GM12878 (cell line): Measurements from ENCODE around the gene CCL23. TPM values are rescaled to one million over a fixed set of nuclear protein-coding genes. Genes with fewer than 3 reads are reported as not detected.

Experiments used
- ATAC-seq: fragments of 200-7000 bp; cut with Tn5 transposase; 3 replicates; pipeline ENCODE4 v1.9.1; 2020; ENCODE audit warnings: mild to moderate bottlenecking, moderate library complexity
- BruUV-seq: library from RNA; stranded (reverse); fragments of 400-500 nt; replicated peaks from 2 replicates; lab custom pipeline; 2021; lab: Mats Ljungman, UMichigan
- CTCF ChIA-PET: fragments of 300-600 bp; sonication (Branson Sonifier 250); formaldehyde crosslinking; extraction: SDS; loops from one replicate; lab custom pipeline; 2021; ENCODE audit warnings: inconsistent platforms; lab: Yijun Ruan, JAX
- POLR2A ChIA-PET: fragments of 350-600 bp; formaldehyde crosslinking; extraction: SDS; loops from one replicate; lab custom pipeline; 2021; ENCODE audit warnings: inconsistent platforms; lab: Charles Lee
- RAD21 ChIA-PET: fragments of 300-600 bp; sonication (Branson Sonifier 250); formaldehyde crosslinking; loops from one replicate; lab custom pipeline; 2023; ENCODE audit warnings: antibody characterized with exemption; ENCODE audit not compliant: unreplicated experiment; lab: Charles Lee
- SMC1A ChIA-PET: fragments of 300-600 bp; sonication (Branson Sonifier 250); formaldehyde crosslinking; loops from one replicate; lab custom pipeline; 2023; ENCODE audit not compliant: unreplicated experiment, uncharacterized antibody; lab: Charles Lee
- DNase-seq: peaks from one replicate; pipeline ENCODE4 v3.0.0-alpha.2; 2011; ENCODE audit warnings: low read depth, low spot score
- FAIRE-seq: peaks from 3 replicates; lab custom pipeline; 2011; peaks lifted over from hg19 to GRCh38; lab: Jason Lieb, UNC
- H2AFZ ChIP-seq: 2 replicates; pipeline ENCODE4 v1.6.0; 2011; ENCODE audit warnings: low read depth, low read length, control low read depth; ENCODE audit not compliant: control insufficient read depth
- H3K27ac ChIP-seq: 2 replicates; pipeline ENCODE4 v1.5.1; 2011; ENCODE audit warnings: control low read depth; ENCODE audit not compliant: control insufficient read depth, insufficient read depth
- H3K27me3 ChIP-seq, 2 experiments: replicated peaks in 1 of 2; 2 replicates each; pipeline versions ENCODE4 v1.6.0 to v1.6.1; 2011; ENCODE audit warnings: low read length in 1 of 2; ENCODE audit not compliant: control insufficient read depth in 2 of 2, insufficient read depth in 2 of 2
- H3K36me3 ChIP-seq, 2 experiments: 2 replicates each; pipeline ENCODE4 v1.5.1; 2011; ENCODE audit warnings: low read length in 1 of 2; ENCODE audit not compliant: control insufficient read depth in 2 of 2, insufficient read depth in 2 of 2
- H3K4me1 ChIP-seq: 2 replicates; pipeline ENCODE4 v1.6.1; 2011; ENCODE audit warnings: mild to moderate bottlenecking, low read length, moderate library complexity, mixed read lengths; ENCODE audit not compliant: control insufficient read depth, insufficient read depth
- H3K4me2 ChIP-seq: 2 replicates; pipeline ENCODE4 v1.6.0; 2011; ENCODE audit warnings: control low read depth; ENCODE audit not compliant: control insufficient read depth, insufficient read depth
- H3K4me3 ChIP-seq: fragments of 200-600 bp; sonication (generic); 2 replicates; pipeline ENCODE4 v1.5.1; 2016
- H3K79me2 ChIP-seq: 2 replicates; pipeline ENCODE4 v1.6.0; 2011; ENCODE audit warnings: low read length; ENCODE audit not compliant: control insufficient read depth, insufficient read depth
- H3K9ac ChIP-seq: 2 replicates; pipeline ENCODE4 v1.8.0; 2011; ENCODE audit warnings: low read length, control low read depth, mixed read lengths; ENCODE audit not compliant: control insufficient read depth, insufficient read depth
- H3K9me3 ChIP-seq: replicated peaks from 3 replicates; pipeline ENCODE4 v1.5.1; 2011; ENCODE audit warnings: mild to moderate bottlenecking, low read length; ENCODE audit not compliant: control insufficient read depth, insufficient read depth
- H4K20me1 ChIP-seq: 2 replicates; pipeline ENCODE4 v1.6.0; 2011; ENCODE audit not compliant: control insufficient read depth, insufficient read depth
- CBFB ChIP-seq: IDR thresholded peaks from 2 replicates; pipeline ENCODE4 v1.6.1; 2016; ENCODE audit warnings: antibody characterized with exemption, low read depth
- CREB1 ChIP-seq: IDR thresholded peaks from 2 replicates; pipeline ENCODE4 v1.6.1; 2012; ENCODE audit warnings: low read depth, mild to moderate bottlenecking, inconsistent platforms
- CTCF ChIP-seq, 3 experiments: IDR thresholded peaks in 2 of 3; conservative IDR thresholded peaks in 1 of 3; 2 replicates each; pipeline ENCODE4 v1.5.1; 2011; ENCODE audit warnings: low read depth in 3 of 3, low read length in 3 of 3, mild to moderate bottlenecking in 3 of 3, control low read depth in 2 of 3, moderate library complexity in 2 of 3, inconsistent platforms in 1 of 3, mixed read lengths in 1 of 3; ENCODE audit not compliant: control insufficient read depth in 2 of 3, insufficient read depth in 1 of 3; ENCODE audit errors: extremely low read depth in 1 of 3
- CUX1 ChIP-seq: IDR thresholded peaks from 2 replicates; pipeline ENCODE4 v1.6.1; 2012; ENCODE audit warnings: improper control_type of control experiment, low read depth, low read length; ENCODE audit not compliant: insufficient replicate concordance
- FOS ChIP-seq: IDR thresholded peaks from 3 replicates; pipeline ENCODE4 v1.6.1; 2011; ENCODE audit warnings: borderline replicate concordance; ENCODE audit not compliant: insufficient read length; ENCODE audit errors: extremely low read depth
- NR2C1 ChIP-seq: fragments of 450-650 bp; IDR thresholded peaks from 2 replicates; pipeline ENCODE4 v1.6.1; 2017; ENCODE audit warnings: antibody characterized with exemption, mild to moderate bottlenecking, moderate library complexity
- RAD21 ChIP-seq: IDR thresholded peaks from 2 replicates; pipeline ENCODE4 v1.6.1; 2011; ENCODE audit warnings: mild to moderate bottlenecking, low read depth, low read length, moderate library complexity; ENCODE audit not compliant: insufficient read depth
- SMARCA5 ChIP-seq: fragments of 450-650 bp; IDR thresholded peaks from 2 replicates; pipeline ENCODE4 v1.6.1; 2017; ENCODE audit warnings: mild to moderate bottlenecking
- SMC3 ChIP-seq: IDR thresholded peaks from 2 replicates; pipeline ENCODE4 v1.6.1; 2011; ENCODE audit warnings: low read length, improper control_type of control experiment, borderline replicate concordance
- WGBS: methylation state at CpG from one replicate; pipeline ENCODE4 v1.1.6; 2016; ENCODE audit warnings: low lambda C conversion rate; ENCODE audit not compliant: insufficient replicate concordance, insufficient coverage; ENCODE audit errors: missing lambda C conversion rate; 5-methylcytosine and 5-hydroxymethylcytosine counted together
- in situ Hi-C: fragments of 300-500 bp; cut with MboI; formaldehyde crosslinking; loops from 9 replicates; pipeline ENCODE4 v1.14.3; 2018; ENCODE audit warnings: mixed read lengths
- intact Hi-C: fragments of 100-400 bp; cut with micrococcal nuclease; formaldehyde crosslinking; loops from one replicate; pipeline ENCODE4 v1.14.2; 2022; ENCODE audit not compliant: unreplicated experiment
- polyA plus RNA-seq, 11 experiments: library from polyadenylated mRNA; depleted of rRNA in 4 of 11; unstranded in 6 of 11; stranded (reverse) in 5 of 11; fragments of >200 nt; fragmentation: Nextera tagmentation in 4 of 11; fragmentation: Illumina TruSeq in 1 of 11; extraction: Ambion mirVana in 4 of 11; extraction: Trizol in 1 of 11; gene quantifications; 1 replicate in 1 of 11; 2 replicates in 10 of 11; pipeline versions ENCODE4 v1.2.1 to v1.2.3, GENCODE V29; 2011 to 2016; ENCODE audit warnings: inconsistent platforms in 2 of 11, missing spikeins in 2 of 11, low read depth in 1 of 11
- total RNA-seq, 4 experiments: library from RNA; depleted of rRNA in 3 of 4; stranded (reverse); fragments of >200 nt in 3 of 4; fragmentation: Illumina TruSeq in 1 of 4; extraction: Trizol in 1 of 4; gene quantifications; 2 replicates each; pipeline versions ENCODE4 v1.2.1 to v1.2.3, GENCODE V29; 2013 to 2021

Gene CCL23
- total and polyA plus RNA-seq, 10 of the 15 experiments (the other 5 are each of a cell fraction or from before 2014, with no cell fraction given), result 0.15 to 0.62 (median 0.41) TPM; not detected in 6

GRCh38 chr17:35981908-35982330 is 35.9 kb downstream of the CCL23 start:
- no peak overlapping the region for H3K9ac ChIP-seq
- intact Hi-C loops (no loop called here), in situ Hi-C loops (no loop called here)
- ChIA-PET SMC1A (interaction anchor here (0.7 to 17.2 kb wide), 13 partner anchors 9 to 744 kb away, joined by 3 to 485 read pairs (median 5); partner anchors contain the start of gene CCL15), CTCF (interaction anchor here (0.5 to 19.0 kb wide), 17 partner anchors 9 to 732 kb away, joined by 3 to 622 read pairs (median 5); partner anchors contain the start of gene CCL23), POLR2A (interaction anchor here (0.7 to 1.0 kb wide), 2 partner anchors 9 to 107 kb away, joined by 3 to 4 read pairs; no protein-coding TSS in a partner anchor), RAD21 (interaction anchor here (0.6 to 17.2 kb wide), 14 partner anchors 9 to 166 kb away, joined by 3 to 342 read pairs (median 4); partner anchors contain the start of gene CCL18)
- H3K27me3 ChIP-seq, result no peaks in the 10 kb centered on the region
- WGBS, result 13% methylated on average over 4 of the region's 4 CpGs
- H3K27ac ChIP-seq, result no peak overlapping the region
- BruUV-seq, result no TSS peak
- H3K4me1 ChIP-seq, result peaks cover 6% of the 10 kb centered on the region; the same call in 1 of the 2 replicates
- DNase-seq, result no peak
- no peak overlapping the region for H3K4me3 ChIP-seq
- H2AFZ ChIP-seq, result no peak overlapping the region
- TF ChIP-seq RAD21 (peak; percentile 71), CTCF (IDR thresholded peaks at IDR 0.05 in 2 of 3, conservative IDR thresholded peaks at IDR 0.05 in 1 of 3; ENCODE audit: control insufficient read depth in 2 of 3, extremely low read depth in 1 of 3, insufficient read depth in 1 of 3, low read depth in 3 of 3, low read length in 3 of 3) (peak; percentile 36 to 46 (median 39); a peak in 5 of 6 replicates), SMARCA5 (no peak), FOS (no peak), NR2C1 (no peak), SMC3 (peak; percentile 58; the same call in 1 of the 2 replicates), CBFB (no peak), CREB1 (no peak), CUX1 (no peak)
- no peak overlapping the region for H3K4me2 ChIP-seq
- ATAC-seq, result peak; percentile 49
- H4K20me1 ChIP-seq, result no peaks in the 10 kb centered on the region
- no peak for FAIRE-seq
- no peaks in the 10 kb centered on the region for H3K36me3 ChIP-seq
- H3K79me2 ChIP-seq, result no peaks in the 10 kb centered on the region
- H3K9me3 ChIP-seq, result no peaks in the 10 kb centered on the region; the same call in 1 of the 3 replicates
